Heart right ventricle (tissue), 16 donors: ENCODE results near the gene ARHGEF17. TPM values are rescaled to one million over a fixed set of nuclear protein-coding genes. Genes with fewer than 3 reads are reported as not detected.

Experiments used
- ATAC-seq, 8 donors: fragments of 200-7000 bp; cut with Tn5 transposase; one replicate each; pipeline ENCODE4 v1.9.1; 2020; ENCODE audit warnings: mild to moderate bottlenecking in 8 of 8, moderate library complexity in 8 of 8, moderate number of reproducible peaks in 1 of 8
- DNase-seq, 2 donors: peaks; one replicate each; pipeline ENCODE4 v3.0.0-alpha.2; 2020
- H3K27ac ChIP-seq, 10 donors: fragments of 200-600 bp; sonication (generic) in 2 of 10; one replicate each; pipeline versions ENCODE4 v1.5.0 to v1.8.0; 2020 to 2022; ENCODE audit warnings: mild to moderate bottlenecking in 3 of 10
- H3K27me3 ChIP-seq, 7 donors: fragments of 200-600 bp; one replicate each; pipeline ENCODE4 v1.8.0; 2021 to 2022; ENCODE audit warnings: mild to moderate bottlenecking in 2 of 7
- H3K36me3 ChIP-seq, 9 donors: fragments of 200-600 bp; sonication (generic) in 1 of 9; one replicate each; pipeline versions ENCODE4 v1.5.0 to v1.8.0; 2020 to 2022; ENCODE audit warnings: mild to moderate bottlenecking in 2 of 9
- H3K4me1 ChIP-seq, 9 donors: fragments of 200-600 bp; sonication (generic) in 1 of 9; one replicate each; pipeline versions ENCODE4 v1.5.0 to v1.8.0; 2020 to 2022; ENCODE audit warnings: mild to moderate bottlenecking in 4 of 9
- H3K4me3 ChIP-seq, 10 donors: fragments of 200-600 bp; sonication (generic) in 2 of 10; one replicate each; pipeline versions ENCODE4 v1.5.0 to v1.8.0; 2020 to 2022; ENCODE audit warnings: mild to moderate bottlenecking in 7 of 10, moderate library complexity in 2 of 10
- H3K9me3 ChIP-seq, 11 donors: fragments of 200-600 bp in 10 of 11; sonication (generic) in 2 of 11; one replicate each; pipeline versions ENCODE4 v1.5.0 to v1.8.0; 2013 to 2022; ENCODE audit warnings: mild to moderate bottlenecking in 2 of 11, control low read depth in 1 of 11, moderate library complexity in 1 of 11
- WGBS, 2 donors: extraction: QIAGEN DNeasy Blood & Tissue Kit; methylation state at CpG; one replicate each; pipeline ENCODE4 v1.1.7; 2013; ENCODE audit warnings: inconsistent platforms in 1 of 2; 5-methylcytosine and 5-hydroxymethylcytosine counted together
- intact Hi-C, 10 donors: fragments of 100-400 bp; cut with DNase I; formaldehyde crosslinking; loops; one replicate each; pipeline versions ENCODE4 v1.11.1 to v1.14.2; 2022
- polyA plus RNA-seq, 2 donors: library from polyadenylated mRNA; stranded (reverse); fragments of 200-250 nt; gene quantifications; one replicate each; pipeline ENCODE4 v1.2.3, GENCODE V29; 2013
- total RNA-seq, 10 donors: library from RNA; stranded (reverse); fragmentation: NEBNext Ultra II Directional in 3 of 10; extraction: Animal tissue kit (Norgen Biotek cat#: 25700) in 3 of 10; gene quantifications; one replicate each; pipeline versions ENCODE4 v1.2.1 to v1.2.4, GENCODE V29; 2021 to 2023
- TF ChIP-seq, protein P1 (sequence below), 9 donors: fragments of 200-600 bp; sonication (generic) in 2 of 9; IDR thresholded peaks; one replicate each; pipeline versions ENCODE4 v1.5.0 to v1.8.0; 2021 to 2022; ENCODE audit warnings: antibody characterized with exemption in 9 of 9, mild to moderate bottlenecking in 5 of 9, moderate library complexity in 1 of 9
- donor health status: Arrhythmogenic right ventricular cardiomyopathy.
- donor health status: ischemic (EF 13 %, LVEDD 7.1; RV severe dilation, severe dysfunction).
- donor health status: healthy with polysubstance abuse.
- donor health status: DM: no; HTN: yes; CAD: no.
- donor health status: DM: no; HTN: no; CAD: no.
- donor health status: ischemic (EF 25% LVEDD 6.9; RV normal size, moderate dysfunction).
- donor health status: ischemic (EF 25% LVEDD 5.7; RV mildly dilated, moderate dysfunction).
- donor health status: healthy.
- donor health status: DM: yes; HTN: yes; CAD: no.
- donor health status: Ischemic cardiomyopathy.
- donor health status: ischemic (EF 35%, LVEDD 5.7; RV mildly dilated, moderate dysfunction).
- donor health status: nonischemic (EF 11% LVEDD 7.7; RV severe dilation, severe dysfunction).
- donor health status: DM: yes; HTN: yes; CAD: no.
- donor health status: PGD.
- donor health status: ischemic (EF 29% LVEDD 5.4; RV normal size, mild dysfunction).
- donor health status: nonischemic (EF 23%, LVEDD 6.1; RV moderate dilation, normal function).

The ARHGEF17 gene
- total and polyA plus RNA-seq, 12 donors, result 38.6 to 67.4 (median 51.2) TPM

DNA sequence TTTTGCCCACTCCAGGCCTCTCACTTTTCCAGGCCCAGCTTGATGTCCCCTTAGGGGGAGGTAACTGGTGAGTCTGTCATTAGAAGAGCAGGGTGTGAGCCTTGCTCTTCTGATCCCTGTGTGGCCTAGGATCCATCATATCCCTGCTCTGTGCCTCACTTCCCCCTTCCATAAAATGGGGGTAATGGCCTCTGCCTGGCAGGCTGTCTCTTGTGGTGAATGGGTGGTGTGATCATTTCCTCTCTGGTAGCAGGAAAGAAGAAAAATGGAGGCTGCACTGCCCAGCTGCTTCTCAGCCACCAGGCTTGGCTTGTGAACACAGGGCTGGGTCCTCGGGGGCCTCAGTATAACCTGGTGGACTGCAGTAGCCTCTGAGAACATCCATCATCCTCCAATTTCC, 5.6 kb downstream of the ARHGEF17 start:
- DNase-seq (no peak), ATAC-seq (no peak)
- peaks cover 49 to 97% (median 93%) of the 10 kb centered on the region in 9 donors for H3K4me1 ChIP-seq
- H3K36me3 ChIP-seq, result peaks cover 0 to 20% (median 0%) of the 10 kb centered on the region in 9 donors
- intact Hi-C loops, result no loop called here
- TF ChIP-seq, protein P1, sequence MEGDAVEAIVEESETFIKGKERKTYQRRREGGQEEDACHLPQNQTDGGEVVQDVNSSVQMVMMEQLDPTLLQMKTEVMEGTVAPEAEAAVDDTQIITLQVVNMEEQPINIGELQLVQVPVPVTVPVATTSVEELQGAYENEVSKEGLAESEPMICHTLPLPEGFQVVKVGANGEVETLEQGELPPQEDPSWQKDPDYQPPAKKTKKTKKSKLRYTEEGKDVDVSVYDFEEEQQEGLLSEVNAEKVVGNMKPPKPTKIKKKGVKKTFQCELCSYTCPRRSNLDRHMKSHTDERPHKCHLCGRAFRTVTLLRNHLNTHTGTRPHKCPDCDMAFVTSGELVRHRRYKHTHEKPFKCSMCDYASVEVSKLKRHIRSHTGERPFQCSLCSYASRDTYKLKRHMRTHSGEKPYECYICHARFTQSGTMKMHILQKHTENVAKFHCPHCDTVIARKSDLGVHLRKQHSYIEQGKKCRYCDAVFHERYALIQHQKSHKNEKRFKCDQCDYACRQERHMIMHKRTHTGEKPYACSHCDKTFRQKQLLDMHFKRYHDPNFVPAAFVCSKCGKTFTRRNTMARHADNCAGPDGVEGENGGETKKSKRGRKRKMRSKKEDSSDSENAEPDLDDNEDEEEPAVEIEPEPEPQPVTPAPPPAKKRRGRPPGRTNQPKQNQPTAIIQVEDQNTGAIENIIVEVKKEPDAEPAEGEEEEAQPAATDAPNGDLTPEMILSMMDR (IDR thresholded peaks at IDR 0.05), result no peak
- peak overlapping the region in 9 of 10 donors; percentile 67 to 88 (median 76) for H3K4me3 ChIP-seq
- 42 to 53% methylated on average over 1 of the region's 1 CpG for WGBS, 2 donors
- H3K27ac ChIP-seq, result peak overlapping the region; percentile 69 to 100 (median 98)
- no peaks in the 10 kb centered on the region for H3K9me3 ChIP-seq
- H3K27me3 ChIP-seq, result peaks cover 0 to 12% (median 0%) of the 10 kb centered on the region in 7 donors

DNA sequence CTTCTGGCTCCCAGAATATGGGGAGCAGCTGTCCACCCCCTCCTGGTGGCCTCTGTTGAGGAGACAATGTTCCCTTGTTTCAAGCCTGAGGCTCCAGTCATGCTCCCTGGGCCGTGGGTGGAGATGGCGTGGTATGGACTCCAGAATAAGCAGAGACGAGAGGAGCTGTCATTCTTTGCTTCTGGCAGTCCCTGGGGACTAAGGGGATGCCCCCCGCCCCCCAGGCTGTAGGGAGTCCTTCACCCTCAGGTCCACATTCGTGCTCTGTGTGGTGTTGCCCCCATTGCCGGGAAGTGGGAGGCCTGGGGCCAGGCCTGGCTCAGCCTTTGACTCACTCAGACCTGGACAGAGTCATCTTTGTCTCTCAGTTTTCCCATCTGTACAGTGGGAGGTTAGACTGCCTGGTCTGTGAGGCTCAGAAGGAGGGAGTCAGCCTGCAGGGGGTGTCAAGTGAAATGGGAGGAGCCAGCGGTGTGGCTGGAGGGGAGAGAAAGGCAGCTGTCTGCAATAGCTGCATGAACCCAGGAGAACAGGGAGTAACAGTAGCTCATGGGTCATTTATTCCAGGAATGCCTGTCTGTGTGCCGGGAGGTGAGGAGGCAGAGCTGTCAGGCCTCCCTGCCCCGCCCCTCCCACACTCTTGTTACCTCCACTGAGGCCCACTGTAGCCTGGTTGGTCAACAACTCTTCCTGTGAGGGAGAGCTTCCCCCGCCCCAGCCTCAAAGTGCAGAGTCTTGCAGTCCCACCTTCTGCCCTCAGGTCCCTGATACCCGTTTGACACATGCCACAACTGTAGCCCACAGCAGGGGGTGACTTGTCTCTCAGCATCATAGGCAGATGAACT, 6.3 kb downstream of the ARHGEF17 start:
- peaks cover 49 to 100% (median 99%) of the 10 kb centered on the region in 9 donors for H3K4me1 ChIP-seq
- DNase-seq (peak in 1 of 2 donors; percentile 54), ATAC-seq (peak; percentile 21 to 64 (median 44))
- H3K4me3 ChIP-seq, result peak overlapping the region in 9 of 10 donors; percentile 67 to 88 (median 76)
- H3K27me3 ChIP-seq, result peaks cover 0 to 5% (median 0%) of the 10 kb centered on the region in 7 donors
- TF ChIP-seq, protein P1 (IDR thresholded peaks at IDR 0.05), result peak in 2 of 9 donors; percentile 16 to 18
- H3K36me3 ChIP-seq, result peaks cover 0 to 23% (median 0%) of the 10 kb centered on the region in 9 donors
- H3K27ac ChIP-seq, result peak overlapping the region; percentile 69 to 100 (median 98)
- 43 to 48% methylated on average over 11 of the region's 11 CpGs for WGBS, 2 donors
- intact Hi-C loops, result no loop called here
- no peaks in the 10 kb centered on the region for H3K9me3 ChIP-seq

DNA sequence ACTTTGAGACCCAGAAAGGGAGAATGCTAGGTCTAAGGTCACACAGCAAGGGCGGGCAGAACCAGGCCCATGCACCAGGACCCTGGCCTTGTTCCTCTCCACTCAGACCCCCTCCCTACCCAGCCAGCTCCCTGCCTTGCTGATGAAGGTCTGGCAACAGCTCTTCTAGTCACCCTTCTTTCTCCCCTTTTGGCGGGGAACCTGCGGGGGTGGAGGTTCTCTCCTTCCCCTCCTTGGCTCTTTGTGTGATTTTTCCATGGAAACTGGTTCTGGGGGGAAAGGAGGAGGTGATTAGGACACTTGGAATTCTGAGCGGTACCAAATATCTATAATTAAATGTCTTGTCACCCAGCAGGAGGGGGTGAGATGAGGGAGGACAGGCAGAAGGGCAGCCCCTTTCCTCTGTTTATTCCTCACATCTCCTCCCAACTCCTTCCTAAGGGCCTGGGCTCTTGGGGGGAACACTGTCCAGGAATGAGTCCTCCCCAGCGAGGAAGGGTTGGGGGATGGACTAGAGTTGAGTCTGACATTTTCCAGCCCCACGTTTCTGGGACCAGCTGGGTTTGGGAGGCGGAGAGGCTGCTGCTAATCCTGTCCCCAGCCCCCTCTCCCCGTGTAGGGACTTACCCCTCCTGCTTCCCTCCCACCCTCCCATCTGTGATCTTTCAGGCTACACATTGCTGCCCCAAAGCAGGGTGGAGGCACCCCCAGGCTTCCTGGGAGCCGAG, 7.4 kb downstream of the ARHGEF17 start:
- WGBS, 2 donors, result 41 to 43% methylated on average over 9 of the region's 9 CpGs

More for the DNA sequence above, 7.4 kb downstream of the ARHGEF17 start:
- Histone ChIP-seq H3K4me3 (peak overlapping the region in 7 of 10 donors; percentile 9 to 88 (median 72)), H3K36me3 (peaks cover 0 to 23% (median 0%) of the 10 kb centered on the region in 9 donors), H3K9me3 (no peaks in the 10 kb centered on the region), H3K27me3 (no peaks in the 10 kb centered on the region), H3K27ac (peak overlapping the region; percentile 69 to 100 (median 98)), H3K4me1 (peaks cover 49 to 100% (median 99%) of the 10 kb centered on the region in 9 donors)
- intact Hi-C loops, result no loop called here
- TF ChIP-seq, protein P1 (IDR thresholded peaks at IDR 0.05), result no peak
- DNase-seq, result no peak
- ATAC-seq, result peak in 3 of 8 donors; percentile 9 to 17 (median 10)
